Lung (tissue), 12 donors: ENCODE results near the gene CDC27. TPM values are rescaled to one million over a fixed set of nuclear protein-coding genes. Genes with fewer than 3 reads are reported as not detected.

Experiments used
- ATAC-seq: fragments of 200-7000 bp; cut with Tn5 transposase; one replicate; pipeline ENCODE4 v1.9.1; 2020; ENCODE audit warnings: moderate number of reproducible peaks; ENCODE audit not compliant: insufficient read depth, low FRiP score
- DNase-seq, 3 donors: peaks; one replicate each; pipeline ENCODE4 v3.0.0-alpha.2; 2013 to 2017
- H3K27ac ChIP-seq, 2 donors: one replicate each; pipeline ENCODE4 v1.5.1; 2013; ENCODE audit warnings: mild to moderate bottlenecking in 2 of 2, moderate library complexity in 2 of 2, control low read depth in 1 of 2, inconsistent platforms in 1 of 2, low read depth in 1 of 2, low read length in 1 of 2
- H3K27me3 ChIP-seq, 3 donors: one replicate each; pipeline ENCODE4 v1.5.1; 2013; ENCODE audit warnings: low read length in 2 of 3; ENCODE audit not compliant: control insufficient read depth in 3 of 3, insufficient read depth in 3 of 3
- H3K36me3 ChIP-seq, 4 donors: one replicate each; pipeline ENCODE4 v1.5.1; 2013; ENCODE audit warnings: low read length in 4 of 4, mild to moderate bottlenecking in 1 of 4, moderate library complexity in 1 of 4; ENCODE audit not compliant: control insufficient read depth in 4 of 4, insufficient read depth in 4 of 4
- H3K4me1 ChIP-seq, 5 donors: one replicate each; pipeline ENCODE4 v1.5.1; 2013; ENCODE audit warnings: low read length in 5 of 5, mild to moderate bottlenecking in 2 of 5, moderate library complexity in 1 of 5; ENCODE audit not compliant: control insufficient read depth in 5 of 5, insufficient read depth in 5 of 5
- H3K4me3 ChIP-seq: one replicate; pipeline ENCODE4 v1.5.1; 2013; ENCODE audit warnings: mild to moderate bottlenecking, control low read depth, moderate library complexity
- H3K9ac ChIP-seq, 2 donors: one replicate each; pipeline ENCODE4 v1.5.1; 2013; ENCODE audit warnings: low read length in 2 of 2, control low read depth in 1 of 2; ENCODE audit not compliant: insufficient read depth in 1 of 2
- H3K9me3 ChIP-seq, 4 donors: one replicate each; pipeline ENCODE4 v1.5.1; 2013; ENCODE audit warnings: low read length in 3 of 4, mild to moderate bottlenecking in 1 of 4, moderate library complexity in 1 of 4; ENCODE audit not compliant: control insufficient read depth in 4 of 4, insufficient read depth in 3 of 4
- CTCF ChIP-seq: IDR thresholded peaks from 2 replicates; pipeline ENCODE4 v1.5.1; 2012; ENCODE audit warnings: mild to moderate bottlenecking; ENCODE audit errors: control extremely low read depth, extremely low read depth
- WGBS, 2 donors: extraction: QIAGEN DNeasy Blood & Tissue Kit; methylation state at CpG; one replicate each; pipeline ENCODE4 v1.1.7; 2013; 5-methylcytosine and 5-hydroxymethylcytosine counted together
- polyA plus RNA-seq, 2 donors: library from polyadenylated mRNA; stranded (reverse); fragments of 200-250 nt; gene quantifications; one replicate each; pipeline ENCODE4 v1.2.1, GENCODE V29; 2013
- total RNA-seq, 2 donors: library from RNA; depleted of rRNA in 1 of 2; stranded (reverse); fragments of >200 nt in 1 of 2; gene quantifications; one replicate each; pipeline ENCODE4 v1.2.1, GENCODE V29; 2014 to 2021
- donor health status: control.
- donor health status: control.
- donor health status: Bipolar disorder and iron deficiency.
- donor health status: healthy.
- donor health status: DM: yes; HTN: yes; CAD: no.

CDC27 gene
- total and polyA plus RNA-seq, 4 donors = 13.6 to 74.1 (median 46.1) TPM

- WGBS, 2 donors = 98 to 99% methylated on average over 4 of the region's 4 CpGs
- Histone ChIP-seq H3K36me3 (no peaks in the 10 kb centered on the region), H3K27me3 (no peaks in the 10 kb centered on the region), H3K27ac (no peak overlapping the region), H3K4me3 (no peak overlapping the region), H3K9me3 (no peaks in the 10 kb centered on the region), H3K9ac (no peak overlapping the region), H3K4me1 (peaks cover 3 to 15% (median 11%) of the 10 kb centered on the region in 5 donors)
- no peak for DNase-seq
- TF ChIP-seq CTCF = no peak
- ATAC-seq = no peak
These were observed 33.0 kb upstream of the CDC27 start for GRCh38 chr17:47222047-47222446.

- no peak overlapping the region for H3K9ac ChIP-seq
- no peak for TF ChIP-seq CTCF
- WGBS, 2 donors = 67 to 72% methylated on average over 6 of the region's 6 CpGs
- H3K36me3 ChIP-seq = no peaks in the 10 kb centered on the region
- H3K9me3 ChIP-seq = no peaks in the 10 kb centered on the region
- no peak overlapping the region for H3K4me3 ChIP-seq
- no peak overlapping the region for H3K27ac ChIP-seq
- peaks cover 3 to 15% (median 11%) of the 10 kb centered on the region in 5 donors for H3K4me1 ChIP-seq
- ATAC-seq (no peak), DNase-seq (no peak)
- no peaks in the 10 kb centered on the region for H3K27me3 ChIP-seq
These were observed 32.1 kb upstream of the CDC27 start for GRCh38 chr17:47221154-47221553.

GRCh38 chr17:47220531-47220999 lies 31.5 kb upstream of the CDC27 start:
- Histone ChIP-seq H3K36me3 (no peaks in the 10 kb centered on the region), H3K27me3 (no peaks in the 10 kb centered on the region), H3K4me1 (peaks cover 3 to 14% (median 10%) of the 10 kb centered on the region in 5 donors), H3K4me3 (no peak overlapping the region), H3K27ac (no peak overlapping the region), H3K9me3 (no peaks in the 10 kb centered on the region), H3K9ac (no peak overlapping the region)
- 22 to 43% methylated on average over 7 of the region's 7 CpGs for WGBS, 2 donors
- DNase-seq (no peak), ATAC-seq (no peak)
- TF ChIP-seq CTCF = no peak
